Measurements from ENCODE around the gene IRGC.

- no peak for TF ChIP-seq POLR2AphosphoS5 (IDR thresholded peaks at IDR 0.05)
- TF ChIP-seq, protein P1, sequence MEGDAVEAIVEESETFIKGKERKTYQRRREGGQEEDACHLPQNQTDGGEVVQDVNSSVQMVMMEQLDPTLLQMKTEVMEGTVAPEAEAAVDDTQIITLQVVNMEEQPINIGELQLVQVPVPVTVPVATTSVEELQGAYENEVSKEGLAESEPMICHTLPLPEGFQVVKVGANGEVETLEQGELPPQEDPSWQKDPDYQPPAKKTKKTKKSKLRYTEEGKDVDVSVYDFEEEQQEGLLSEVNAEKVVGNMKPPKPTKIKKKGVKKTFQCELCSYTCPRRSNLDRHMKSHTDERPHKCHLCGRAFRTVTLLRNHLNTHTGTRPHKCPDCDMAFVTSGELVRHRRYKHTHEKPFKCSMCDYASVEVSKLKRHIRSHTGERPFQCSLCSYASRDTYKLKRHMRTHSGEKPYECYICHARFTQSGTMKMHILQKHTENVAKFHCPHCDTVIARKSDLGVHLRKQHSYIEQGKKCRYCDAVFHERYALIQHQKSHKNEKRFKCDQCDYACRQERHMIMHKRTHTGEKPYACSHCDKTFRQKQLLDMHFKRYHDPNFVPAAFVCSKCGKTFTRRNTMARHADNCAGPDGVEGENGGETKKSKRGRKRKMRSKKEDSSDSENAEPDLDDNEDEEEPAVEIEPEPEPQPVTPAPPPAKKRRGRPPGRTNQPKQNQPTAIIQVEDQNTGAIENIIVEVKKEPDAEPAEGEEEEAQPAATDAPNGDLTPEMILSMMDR (IDR thresholded peaks at IDR 0.05) = no peak
- TF ChIP-seq POLR2A (IDR thresholded peaks at IDR 0.05) = no peak
Measured at GRCh38 chr19:43688059-43688701, 27.7 kb upstream of the IRGC start.

All from stomach (tissue), 4 donors.